ENCODE measurements around the gene CCNY. TPM values are rescaled to one million over a fixed set of nuclear protein-coding genes. Genes with fewer than 3 reads are reported as not detected.

CCNY gene
- total RNA-seq, 4 donors from 2014 or later = 23.3 to 72.3 (median 26.7) TPM

GRCh38 chr10:35434533-35434932 lies 98.2 kb downstream of the CCNY start:
- TF ChIP-seq CTCF (IDR thresholded peaks at IDR 0.05) (no peak), POLR2A (IDR thresholded peaks at IDR 0.05) (no peak)
- 92% methylated on average over 1 of the region's 1 CpG for WGBS, 2 donors
- no peak for DNase-seq (ENCODE audit: low spot score in 2 of 2)
- intact Hi-C loops (cut with DNase I; ENCODE audit: low total_unique reads) = no loop called here
- no peak overlapping the region for H3K4me3 ChIP-seq (ENCODE audit: low read depth, poor library complexity, severe bottlenecking)

DNA sequence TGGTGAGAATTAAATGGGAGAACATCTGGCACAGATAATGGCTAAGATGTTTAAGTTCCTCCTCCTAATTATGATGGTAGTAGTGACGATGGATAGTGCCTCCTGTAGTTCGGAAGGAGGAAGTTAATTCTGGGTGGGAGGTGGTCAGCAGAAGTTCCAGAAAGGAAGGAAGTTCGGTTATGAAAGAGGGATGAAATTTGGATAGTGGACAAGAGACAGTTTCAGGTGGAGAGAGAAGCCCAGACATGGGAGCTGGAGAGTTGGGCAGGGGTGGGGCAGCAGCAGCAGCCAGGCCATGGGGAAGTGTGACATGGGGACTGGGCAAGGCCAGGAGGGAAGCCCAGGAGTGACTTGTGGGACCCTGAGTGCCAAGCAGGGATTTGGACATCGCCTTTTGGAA lies 99.5 kb downstream of the CCNY start:
- WGBS, 2 donors = 85 to 90% methylated on average over 4 of the region's 4 CpGs
- TF ChIP-seq CTCF (IDR thresholded peaks at IDR 0.05) = no peak
- TF ChIP-seq POLR2A (IDR thresholded peaks at IDR 0.05) = no peak
- intact Hi-C loops (cut with DNase I; ENCODE audit: low total_unique reads) = no loop called here
- no peak overlapping the region for H3K4me3 ChIP-seq (ENCODE audit: low read depth, poor library complexity, severe bottlenecking)
- no peak for DNase-seq (ENCODE audit: low spot score in 2 of 2)

GRCh38 chr10:35437829-35438228 lies 101.5 kb downstream of the CCNY start:
- DNase-seq (ENCODE audit: low spot score in 2 of 2) = no peak
- intact Hi-C loops (cut with DNase I; ENCODE audit: low total_unique reads) = no loop called here
- 95 to 99% methylated on average over 4 of the region's 4 CpGs for WGBS, 2 donors
- TF ChIP-seq POLR2A (IDR thresholded peaks at IDR 0.05) = no peak
- no peak for TF ChIP-seq CTCF (IDR thresholded peaks at IDR 0.05)
- no peak overlapping the region for H3K4me3 ChIP-seq (ENCODE audit: low read depth, poor library complexity, severe bottlenecking)

DNA sequence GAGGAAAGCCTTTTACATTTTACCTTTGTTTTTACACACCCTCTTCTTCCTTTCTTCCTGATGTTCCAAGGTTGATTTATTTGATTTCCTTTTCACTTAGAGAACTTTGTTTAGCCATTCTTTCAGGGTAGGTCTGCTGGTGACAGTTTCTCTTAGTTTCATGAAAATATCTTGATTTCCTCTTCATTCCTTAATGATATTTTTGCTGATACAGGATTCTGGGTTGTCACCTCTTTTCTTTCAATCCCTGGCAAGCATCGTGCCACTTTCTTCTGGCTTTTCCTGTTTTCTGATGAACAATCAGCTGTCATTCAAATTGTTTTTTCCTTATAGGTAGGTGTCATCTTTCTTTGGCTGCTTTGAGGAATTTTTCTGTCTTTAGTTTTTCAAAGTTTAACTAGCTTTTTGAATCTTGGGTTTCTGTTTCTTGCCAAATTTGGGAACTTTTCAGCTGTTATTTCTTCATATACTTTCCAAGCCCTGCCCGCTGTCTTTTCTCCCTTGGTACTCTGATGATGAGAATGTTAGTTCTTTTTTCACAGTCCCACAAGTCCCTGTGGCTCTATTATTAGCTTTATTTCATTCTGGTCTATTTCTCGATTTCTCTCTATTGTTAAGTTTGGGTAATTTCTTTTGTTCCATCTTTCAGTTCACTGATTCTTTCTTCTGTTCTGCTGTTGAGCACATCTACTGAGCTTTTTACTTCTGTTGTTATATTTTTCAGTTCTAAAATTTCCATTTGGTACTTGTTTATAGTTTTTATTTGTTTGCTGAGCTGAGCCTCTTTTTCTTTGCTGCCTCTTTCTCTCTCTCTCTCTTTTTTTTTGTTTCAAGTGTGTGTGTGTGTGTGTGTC lies 102.6 kb downstream of the CCNY start:
- intact Hi-C loops (cut with DNase I; ENCODE audit: low total_unique reads) = no loop called here
- H3K4me3 ChIP-seq (ENCODE audit: low read depth, poor library complexity, severe bottlenecking) = no peak overlapping the region
- TF ChIP-seq POLR2A (IDR thresholded peaks at IDR 0.05) = no peak
- no peak for TF ChIP-seq CTCF (IDR thresholded peaks at IDR 0.05)
- WGBS, 2 donors = 85 to 91% methylated on average over 3 of the region's 3 CpGs
- DNase-seq (ENCODE audit: low spot score in 2 of 2) = no peak

GRCh38 chr10:35440016-35440415 lies 103.7 kb downstream of the CCNY start:
- TF ChIP-seq POLR2A (IDR thresholded peaks at IDR 0.05) (no peak), CTCF (IDR thresholded peaks at IDR 0.05) (no peak)
- H3K4me3 ChIP-seq (ENCODE audit: low read depth, poor library complexity, severe bottlenecking) = no peak overlapping the region
- intact Hi-C loops (cut with DNase I; ENCODE audit: low total_unique reads) = no loop called here
- 89 to 98% methylated on average over 2 of the region's 2 CpGs for WGBS, 2 donors
- no peak for DNase-seq (ENCODE audit: low spot score in 2 of 2)

DNA sequence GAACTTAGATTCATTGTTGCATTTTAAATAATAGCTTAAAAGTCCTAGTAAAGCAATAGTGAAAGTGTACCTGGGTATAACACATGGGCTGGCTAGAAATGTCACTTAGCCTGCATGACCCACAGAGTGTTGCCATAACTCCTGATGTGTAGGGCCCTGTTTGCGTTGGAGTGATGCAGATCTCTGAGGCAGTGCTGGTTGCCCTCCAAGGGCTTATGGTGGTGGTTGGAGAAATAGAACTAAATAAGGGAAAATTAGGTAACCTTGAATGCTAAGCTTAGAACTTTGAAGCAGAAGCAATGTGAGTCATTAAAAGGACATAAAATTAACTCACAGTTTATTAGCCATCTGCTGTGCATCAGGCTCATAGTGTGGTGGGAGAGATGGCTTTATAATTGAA lies 105.7 kb downstream of the CCNY start:
- no peak for TF ChIP-seq CTCF (IDR thresholded peaks at IDR 0.05)
- TF ChIP-seq POLR2A (IDR thresholded peaks at IDR 0.05) = no peak
- intact Hi-C loops (cut with DNase I; ENCODE audit: low total_unique reads) = no loop called here
- DNase-seq (ENCODE audit: low spot score in 2 of 2) = no peak
- no peak overlapping the region for H3K4me3 ChIP-seq (ENCODE audit: low read depth, poor library complexity, severe bottlenecking)
- 76 to 93% methylated on average over 1 of the region's 1 CpG for WGBS, 2 donors

All from lower leg skin (tissue), 4 donors.